Astrocyte (in vitro differentiated cells and primary cell): ENCODE data around the gene AMD1.

Experiments
- EZH2 ChIP-seq: IDR thresholded peaks from 2 replicates; pipeline ENCODE4 v1.6.1; 2012; ENCODE audit warnings: mild to moderate bottlenecking, low read length, inconsistent platforms; ENCODE audit not compliant: insufficient read depth
- TF ChIP-seq, protein P1 (sequence below): IDR thresholded peaks from 2 replicates; pipeline ENCODE4 v1.5.1; 2011; ENCODE audit warnings: low read depth, mild to moderate bottlenecking, inconsistent platforms, low read length, moderate library complexity; ENCODE audit not compliant: insufficient read depth

DNA sequence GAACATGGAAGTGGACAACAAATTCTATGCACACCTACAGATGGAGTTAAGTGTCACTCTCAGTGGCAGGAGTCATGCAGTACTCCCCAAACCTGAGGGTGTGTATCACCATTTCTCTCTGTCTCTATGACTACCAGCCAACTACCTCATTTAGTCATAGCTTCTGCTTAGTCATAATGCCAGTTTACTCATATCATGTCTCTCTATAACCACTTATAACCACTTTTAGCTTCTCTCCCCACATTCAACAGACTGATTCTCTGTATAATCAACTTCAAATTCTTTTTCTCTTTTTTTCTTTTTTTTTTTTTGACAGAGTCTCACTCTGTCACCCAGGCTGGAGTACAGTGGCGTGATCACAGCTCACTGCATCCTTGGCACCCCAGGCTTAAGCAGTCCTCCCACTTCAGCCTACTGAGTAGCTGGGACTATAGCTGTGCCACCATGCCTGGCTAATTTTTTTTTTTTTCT, 70.1 kb downstream of the AMD1 start:
- TF ChIP-seq, protein P1, sequence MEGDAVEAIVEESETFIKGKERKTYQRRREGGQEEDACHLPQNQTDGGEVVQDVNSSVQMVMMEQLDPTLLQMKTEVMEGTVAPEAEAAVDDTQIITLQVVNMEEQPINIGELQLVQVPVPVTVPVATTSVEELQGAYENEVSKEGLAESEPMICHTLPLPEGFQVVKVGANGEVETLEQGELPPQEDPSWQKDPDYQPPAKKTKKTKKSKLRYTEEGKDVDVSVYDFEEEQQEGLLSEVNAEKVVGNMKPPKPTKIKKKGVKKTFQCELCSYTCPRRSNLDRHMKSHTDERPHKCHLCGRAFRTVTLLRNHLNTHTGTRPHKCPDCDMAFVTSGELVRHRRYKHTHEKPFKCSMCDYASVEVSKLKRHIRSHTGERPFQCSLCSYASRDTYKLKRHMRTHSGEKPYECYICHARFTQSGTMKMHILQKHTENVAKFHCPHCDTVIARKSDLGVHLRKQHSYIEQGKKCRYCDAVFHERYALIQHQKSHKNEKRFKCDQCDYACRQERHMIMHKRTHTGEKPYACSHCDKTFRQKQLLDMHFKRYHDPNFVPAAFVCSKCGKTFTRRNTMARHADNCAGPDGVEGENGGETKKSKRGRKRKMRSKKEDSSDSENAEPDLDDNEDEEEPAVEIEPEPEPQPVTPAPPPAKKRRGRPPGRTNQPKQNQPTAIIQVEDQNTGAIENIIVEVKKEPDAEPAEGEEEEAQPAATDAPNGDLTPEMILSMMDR, result no peak
- TF ChIP-seq EZH2, result no peak
